SK-N-SH (cell line): ENCODE data around the gene FFAR3. TPM values are rescaled to one million over a fixed set of nuclear protein-coding genes. Genes with fewer than 3 reads are reported as not detected.

Source experiments
- CTCF ChIA-PET: fragments of 300-600, 350-600 bp; formaldehyde crosslinking; extraction: SDS; loops from one replicate; lab custom pipeline; 2021; lab: Yijun Ruan, JAX
- POLR2A ChIA-PET: fragments of 350-600 bp; sonication (Branson Sonifier 250); formaldehyde crosslinking; extraction: SDS; loops from one replicate; lab custom pipeline; 2020; ENCODE audit warnings: antibody characterized with exemption, inconsistent platforms; lab: Yijun Ruan, JAX
- DNase-seq: peaks from one replicate; pipeline ENCODE4 v3.0.0; 2012
- H2AFZ ChIP-seq: fragments of 200-600 bp; sonication (generic); 2 replicates; pipeline ENCODE4 v1.8.1; 2016; ENCODE audit warnings: antibody characterized with exemption, mild to moderate bottlenecking, low read depth
- H3F3A ChIP-seq: fragments of 200-600 bp; sonication (generic); replicated peaks from 2 replicates; pipeline ENCODE3; 2016; ENCODE audit warnings: antibody characterized with exemption, mild to moderate bottlenecking; ENCODE audit not compliant: insufficient read depth
- H3K27ac ChIP-seq, 2 experiments: fragments of 200-500 bp in 1 of 2; fragments of 200-600 bp in 1 of 2; sonication (Bioruptor generic) in 1 of 2; sonication (generic), shearing (Covaris generic) in 1 of 2; 2 replicates each; pipeline versions ENCODE4 v1.5.1 to v1.6.1; 2014 to 2016; ENCODE audit warnings: low read depth in 2 of 2, inconsistent platforms in 1 of 2, low read length in 1 of 2, mild to moderate bottlenecking in 1 of 2, mixed read lengths in 1 of 2
- H3K27me3 ChIP-seq: fragments of 200-600 bp; sonication (generic), shearing (Covaris generic); 2 replicates; pipeline ENCODE4 v1.6.1; 2016; ENCODE audit warnings: mixed run types; ENCODE audit not compliant: insufficient read depth
- H3K36me3 ChIP-seq, 2 experiments: fragments of 200-500 bp in 1 of 2; fragments of 200-600 bp in 1 of 2; sonication (Bioruptor generic) in 1 of 2; sonication (generic) in 1 of 2; replicated peaks in 1 of 2; 2 replicates each; pipeline versions ENCODE3 to v1.5.1; 2014 to 2016; ENCODE audit warnings: low read length in 1 of 2, mild to moderate bottlenecking in 1 of 2; ENCODE audit not compliant: insufficient read depth in 2 of 2, control insufficient read depth in 1 of 2
- H3K4me1 ChIP-seq, 2 experiments: fragments of 200-500 bp in 1 of 2; fragments of 200-600 bp in 1 of 2; sonication (Bioruptor generic) in 1 of 2; sonication (generic), shearing (Covaris generic) in 1 of 2; 2 replicates each; pipeline versions ENCODE4 v1.5.1 to v1.6.1; 2014 to 2016; ENCODE audit warnings: low read depth in 1 of 2, low read length in 1 of 2, mixed run types in 1 of 2; ENCODE audit not compliant: insufficient read depth in 2 of 2, control insufficient read depth in 1 of 2
- H3K4me2 ChIP-seq: fragments of 200-600 bp; sonication (generic), shearing (Covaris generic); 2 replicates; pipeline ENCODE4 v1.6.1; 2017; ENCODE audit warnings: mixed run types
- H3K4me3 ChIP-seq, 2 experiments: fragments of 200-500 bp in 1 of 2; fragments of 200-600 bp in 1 of 2; sonication (Bioruptor generic) in 1 of 2; sonication (generic), shearing (Covaris generic) in 1 of 2; 2 replicates each; pipeline versions ENCODE4 v1.5.1 to v1.8.1; 2014 to 2016; ENCODE audit warnings: low read depth in 2 of 2, inconsistent platforms in 1 of 2, low read length in 1 of 2, mild to moderate bottlenecking in 1 of 2, mixed read lengths in 1 of 2, moderate library complexity in 1 of 2
- H3K79me2 ChIP-seq: fragments of 200-600 bp; sonication (generic); 2 replicates; pipeline ENCODE4 v1.8.1; 2017; ENCODE audit warnings: mild to moderate bottlenecking; ENCODE audit not compliant: insufficient read depth
- H3K9ac ChIP-seq: fragments of 200-600 bp; sonication (generic); 2 replicates; pipeline ENCODE4 v1.6.1; 2017; ENCODE audit warnings: mixed run types
- H3K9me2 ChIP-seq: fragments of 200-600 bp; sonication (generic); 2 replicates; pipeline ENCODE4 v1.6.1; 2017; ENCODE audit warnings: mixed run types
- H3K9me3 ChIP-seq: fragments of 200-600 bp; sonication (generic); 2 replicates; pipeline ENCODE4 v1.6.1; 2017; ENCODE audit warnings: mixed run types, mild to moderate bottlenecking, moderate library complexity
- H4K20me1 ChIP-seq: fragments of 200-600 bp; sonication (generic); 2 replicates; pipeline ENCODE4 v1.6.1; 2017; ENCODE audit warnings: mild to moderate bottlenecking, mixed run types; ENCODE audit not compliant: insufficient read depth
- CHD2 ChIP-seq: fragments of 150-350 bp; IDR thresholded peaks from 2 replicates; pipeline ENCODE4 v1.6.1; 2018; ENCODE audit warnings: low read length; ENCODE audit not compliant: partially characterized antibody
- CTCF ChIP-seq: fragments of 200-600 bp; sonication (generic); IDR thresholded peaks from 2 replicates; pipeline ENCODE4 v1.6.1; 2017; ENCODE audit warnings: antibody characterized with exemption, mild to moderate bottlenecking, moderate library complexity
- EP300 ChIP-seq, 2 experiments: IDR thresholded peaks; 2 replicates each; pipeline versions ENCODE4 v1.4.0 to v1.6.1; 2012; ENCODE audit warnings: borderline replicate concordance in 1 of 2, low read depth in 1 of 2, low read length in 1 of 2
- EZH2phosphoT487 ChIP-seq: fragments of 200-600 bp; sonication (generic); IDR thresholded peaks from 2 replicates; pipeline ENCODE4 v1.6.1; 2017; ENCODE audit warnings: low read depth, mixed run types, mild to moderate bottlenecking, antibody characterized with exemption, moderate library complexity, borderline replicate concordance
- GABPA ChIP-seq: IDR thresholded peaks from 2 replicates; pipeline ENCODE4 v1.4.0; 2012; ENCODE audit warnings: low read depth, mild to moderate bottlenecking
- JUND ChIP-seq: IDR thresholded peaks from 2 replicates; pipeline ENCODE4 v1.4.0; 2012
- MEF2A ChIP-seq: IDR thresholded peaks from 2 replicates; pipeline ENCODE4 v1.4.0; 2012; ENCODE audit warnings: low read depth, borderline replicate concordance
- NRF1 ChIP-seq: IDR thresholded peaks from 2 replicates; pipeline ENCODE4 v1.6.1; 2012; ENCODE audit warnings: low read depth, mild to moderate bottlenecking, low read length
- PBX3 ChIP-seq: IDR thresholded peaks from 2 replicates; pipeline ENCODE4; 2012
- RAD21 ChIP-seq: IDR thresholded peaks from 2 replicates; pipeline ENCODE4 v1.6.1; 2012; ENCODE audit warnings: mild to moderate bottlenecking, low read length
- RCOR1 ChIP-seq: fragments of 150-350 bp; IDR thresholded peaks from 2 replicates; pipeline ENCODE4 v1.6.1; 2017; ENCODE audit warnings: antibody characterized with exemption, low read length
- RXRA ChIP-seq: IDR thresholded peaks from 2 replicates; pipeline ENCODE4 v1.4.0; 2012; ENCODE audit warnings: low read depth, mild to moderate bottlenecking, borderline replicate concordance
- SMC3 ChIP-seq: IDR thresholded peaks from 2 replicates; pipeline ENCODE4 v1.6.1; 2012; ENCODE audit warnings: low read depth, low read length, improper control_type of control experiment
- ZBTB33 ChIP-seq: IDR thresholded peaks from 2 replicates; pipeline ENCODE4 v1.4.0; 2012; ENCODE audit warnings: low read depth, borderline replicate concordance
- whole genome bisulfite sequencing: methylation state at CpG from one replicate; pipeline ENCODE4 v1.1.6; 2017; ENCODE audit warnings: low lambda C conversion rate; 5-methylcytosine and 5-hydroxymethylcytosine counted together
- polyA plus RNA-seq, 3 experiments: library from polyadenylated mRNA; depleted of rRNA; stranded (reverse); fragments of >200 nt; gene quantifications; 2 replicates each; pipeline ENCODE4 v1.2.3, GENCODE V29; 2012
- TF ChIP-seq, protein P1 (sequence below): IDR thresholded peaks from 2 replicates; pipeline ENCODE4 v1.6.1; 2012; ENCODE audit warnings: mild to moderate bottlenecking, low read depth, low read length, moderate library complexity
- TF ChIP-seq, protein P2 (sequence below): IDR thresholded peaks from 2 replicates; pipeline ENCODE4 v1.4.0; 2012; ENCODE audit warnings: low read depth
- TF ChIP-seq, protein P3 (sequence below): fragments of 150-350 bp; IDR thresholded peaks from 2 replicates; pipeline ENCODE4 v1.6.1; 2016; ENCODE audit warnings: mild to moderate bottlenecking, low read depth, low read length
- TF ChIP-seq, protein P4 (sequence below): fragments of 150-350 bp; IDR thresholded peaks from 2 replicates; pipeline ENCODE4 v1.6.1; 2017; ENCODE audit warnings: antibody characterized with exemption, low read length, low read depth, borderline replicate concordance

The FFAR3 gene
- polyA plus RNA-seq, 1 of the 3 experiments (the other 2 are of a cell fraction) = not detected

DNA sequence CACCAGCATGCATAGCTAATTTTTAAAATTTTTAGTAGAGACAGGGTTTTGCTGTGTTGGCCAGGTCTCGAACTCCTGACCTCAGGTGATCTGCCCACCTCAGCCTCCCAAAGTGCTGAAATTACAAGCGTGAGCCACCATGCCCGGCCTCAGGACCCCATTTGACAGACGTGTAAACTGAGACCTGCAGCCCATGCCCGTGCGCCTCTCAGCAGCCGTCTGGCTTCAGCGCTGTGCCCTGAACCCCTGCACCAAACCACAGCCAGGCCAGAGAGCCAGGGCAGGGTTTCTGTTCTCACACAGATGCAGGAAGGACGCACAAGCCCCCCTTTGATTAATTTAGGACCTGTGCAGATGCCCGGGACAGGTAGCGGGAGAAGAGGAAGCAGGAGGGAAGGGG is 17.8 kb upstream of the FFAR3 start:
- Histone ChIP-seq H3K79me2 (no peaks in the 10 kb centered on the region), H3K36me3 (no peaks in the 10 kb centered on the region), H3K9ac (no peak overlapping the region), H3K4me2 (no peak overlapping the region), H4K20me1 (no peaks in the 10 kb centered on the region), H3K27ac (no peak overlapping the region), H3K4me3 (no peak overlapping the region), H3F3A (no peaks in the 10 kb centered on the region), H3K9me2 (no peaks in the 10 kb centered on the region), H3K9me3 (no peaks in the 10 kb centered on the region), H3K27me3 (peaks cover 87% of the 10 kb centered on the region), H2AFZ (no peak overlapping the region), H3K4me1 (no peaks in the 10 kb centered on the region)
- WGBS = 45% methylated on average over 11 of the region's 11 CpGs
- TF ChIP-seq, protein P1, sequence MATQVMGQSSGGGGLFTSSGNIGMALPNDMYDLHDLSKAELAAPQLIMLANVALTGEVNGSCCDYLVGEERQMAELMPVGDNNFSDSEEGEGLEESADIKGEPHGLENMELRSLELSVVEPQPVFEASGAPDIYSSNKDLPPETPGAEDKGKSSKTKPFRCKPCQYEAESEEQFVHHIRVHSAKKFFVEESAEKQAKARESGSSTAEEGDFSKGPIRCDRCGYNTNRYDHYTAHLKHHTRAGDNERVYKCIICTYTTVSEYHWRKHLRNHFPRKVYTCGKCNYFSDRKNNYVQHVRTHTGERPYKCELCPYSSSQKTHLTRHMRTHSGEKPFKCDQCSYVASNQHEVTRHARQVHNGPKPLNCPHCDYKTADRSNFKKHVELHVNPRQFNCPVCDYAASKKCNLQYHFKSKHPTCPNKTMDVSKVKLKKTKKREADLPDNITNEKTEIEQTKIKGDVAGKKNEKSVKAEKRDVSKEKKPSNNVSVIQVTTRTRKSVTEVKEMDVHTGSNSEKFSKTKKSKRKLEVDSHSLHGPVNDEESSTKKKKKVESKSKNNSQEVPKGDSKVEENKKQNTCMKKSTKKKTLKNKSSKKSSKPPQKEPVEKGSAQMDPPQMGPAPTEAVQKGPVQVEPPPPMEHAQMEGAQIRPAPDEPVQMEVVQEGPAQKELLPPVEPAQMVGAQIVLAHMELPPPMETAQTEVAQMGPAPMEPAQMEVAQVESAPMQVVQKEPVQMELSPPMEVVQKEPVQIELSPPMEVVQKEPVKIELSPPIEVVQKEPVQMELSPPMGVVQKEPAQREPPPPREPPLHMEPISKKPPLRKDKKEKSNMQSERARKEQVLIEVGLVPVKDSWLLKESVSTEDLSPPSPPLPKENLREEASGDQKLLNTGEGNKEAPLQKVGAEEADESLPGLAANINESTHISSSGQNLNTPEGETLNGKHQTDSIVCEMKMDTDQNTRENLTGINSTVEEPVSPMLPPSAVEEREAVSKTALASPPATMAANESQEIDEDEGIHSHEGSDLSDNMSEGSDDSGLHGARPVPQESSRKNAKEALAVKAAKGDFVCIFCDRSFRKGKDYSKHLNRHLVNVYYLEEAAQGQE = no peak
- TF ChIP-seq CTCF = no peak
- no peak for TF ChIP-seq CHD2
- TF ChIP-seq, protein P2, sequence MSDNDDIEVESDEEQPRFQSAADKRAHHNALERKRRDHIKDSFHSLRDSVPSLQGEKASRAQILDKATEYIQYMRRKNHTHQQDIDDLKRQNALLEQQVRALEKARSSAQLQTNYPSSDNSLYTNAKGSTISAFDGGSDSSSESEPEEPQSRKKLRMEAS = no peak
- TF ChIP-seq RXRA = no peak
- no peak for TF ChIP-seq EP300 (IDR thresholded peaks at IDR 0.05; ENCODE audit: borderline replicate concordance in 1 of 2, low read depth in 1 of 2, low read length in 1 of 2)
- TF ChIP-seq RCOR1 = no peak
- TF ChIP-seq, protein P3, sequence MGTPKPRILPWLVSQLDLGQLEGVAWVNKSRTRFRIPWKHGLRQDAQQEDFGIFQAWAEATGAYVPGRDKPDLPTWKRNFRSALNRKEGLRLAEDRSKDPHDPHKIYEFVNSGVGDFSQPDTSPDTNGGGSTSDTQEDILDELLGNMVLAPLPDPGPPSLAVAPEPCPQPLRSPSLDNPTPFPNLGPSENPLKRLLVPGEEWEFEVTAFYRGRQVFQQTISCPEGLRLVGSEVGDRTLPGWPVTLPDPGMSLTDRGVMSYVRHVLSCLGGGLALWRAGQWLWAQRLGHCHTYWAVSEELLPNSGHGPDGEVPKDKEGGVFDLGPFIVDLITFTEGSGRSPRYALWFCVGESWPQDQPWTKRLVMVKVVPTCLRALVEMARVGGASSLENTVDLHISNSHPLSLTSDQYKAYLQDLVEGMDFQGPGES = no peak
- no peak for TF ChIP-seq PBX3
- no peak for TF ChIP-seq RAD21
- no peak for TF ChIP-seq GABPA
- TF ChIP-seq, protein P4, sequence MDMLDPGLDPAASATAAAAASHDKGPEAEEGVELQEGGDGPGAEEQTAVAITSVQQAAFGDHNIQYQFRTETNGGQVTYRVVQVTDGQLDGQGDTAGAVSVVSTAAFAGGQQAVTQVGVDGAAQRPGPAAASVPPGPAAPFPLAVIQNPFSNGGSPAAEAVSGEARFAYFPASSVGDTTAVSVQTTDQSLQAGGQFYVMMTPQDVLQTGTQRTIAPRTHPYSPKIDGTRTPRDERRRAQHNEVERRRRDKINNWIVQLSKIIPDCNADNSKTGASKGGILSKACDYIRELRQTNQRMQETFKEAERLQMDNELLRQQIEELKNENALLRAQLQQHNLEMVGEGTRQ = no peak
- TF ChIP-seq SMC3 = no peak
- no peak for TF ChIP-seq ZBTB33
- TF ChIP-seq NRF1 = no peak
- TF ChIP-seq MEF2A = no peak
- TF ChIP-seq EZH2phosphoT487 = no peak
- TF ChIP-seq JUND = no peak
- ChIA-PET CTCF (interaction anchor here (1.6 to 3.3 kb wide), 2 partner anchors 13 to 154 kb away, joined by 4 to 19 read pairs; no protein-coding TSS in a partner anchor), POLR2A (no interaction called here)
- no peak for DNase-seq
